ENCODE data around the gene COX5A. TPM values are rescaled to one million over a fixed set of nuclear protein-coding genes. Genes with fewer than 3 reads are reported as not detected.
A peak's percentile ranks its signal among the peaks of the same experiment; 100 is the strongest.

Gene COX5A
- total and polyA plus RNA-seq, 2 of the 13 experiments (the other 11 are each of a cell fraction or from before 2014, with no cell fraction given): 158 to 218 TPM

DNA sequence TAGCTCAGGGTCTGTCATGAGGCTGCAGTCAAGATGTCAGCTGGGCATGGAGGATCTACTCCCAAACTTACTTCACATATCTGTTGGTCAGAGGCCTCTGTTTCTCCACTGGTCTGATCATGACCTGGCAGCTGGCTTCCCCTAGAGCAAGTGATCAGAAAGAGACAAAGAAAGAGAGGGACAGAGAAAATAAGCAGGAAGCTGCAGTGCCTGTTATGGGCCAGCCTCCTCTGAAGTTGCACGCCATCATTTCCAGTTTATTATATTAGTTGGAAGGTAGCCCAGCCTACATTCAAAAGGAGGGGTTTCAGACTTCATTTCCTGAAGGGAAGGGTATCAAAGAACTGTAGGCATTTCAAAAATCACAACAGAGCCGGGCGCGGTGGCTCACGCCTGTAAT lies 23.7 kb upstream of the COX5A start (continued):
- no peak for TF ChIP-seq MYPOP (CRISPR knock-in tag; IDR thresholded peaks at IDR 0.05)

GRCh38 chr15:74960995-74961588 lies 23.2 kb upstream of the COX5A start:
- DNase-seq (ENCODE audit: low spot score) (no peak), ATAC-seq (no peak), FAIRE-seq (no peak)
- Histone ChIP-seq H3K4me1 (ENCODE audit: insufficient read depth, low read length) (peaks cover 27% of the 10 kb centered on the region), H3K27ac (ENCODE audit: extremely low read length, insufficient read depth, low read length) (no peak overlapping the region), H3K9me3 (ENCODE audit: low read length) (no peaks in the 10 kb centered on the region), H3K27me3 (ENCODE audit: control insufficient read depth in 1 of 2, insufficient read depth in 2 of 2, low read length in 2 of 2) (peaks cover 5 to 55% of the 10 kb centered on the region in 2 experiments; a peak in 4 of 5 replicates), H3K79me2 (ENCODE audit: insufficient read depth, low read length) (no peaks in the 10 kb centered on the region), H3K4me3 (replicated peaks in 1 of 3; ENCODE audit: insufficient read depth in 1 of 3, low read depth in 2 of 3, low read length in 3 of 3) (no peak overlapping the region), H3K36me3 (replicated peaks in 1 of 2; ENCODE audit: control insufficient read depth in 1 of 2, insufficient read depth in 2 of 2, low read length in 2 of 2) (no peaks in the 10 kb centered on the region), H3K9ac (ENCODE audit: insufficient read depth, low read depth, low read length) (no peak overlapping the region), H3K4me2 (ENCODE audit: low read depth, low read length) (no peak overlapping the region), H4K20me1 (ENCODE audit: insufficient read depth, low read length) (no peaks in the 10 kb centered on the region), H2AFZ (ENCODE audit: low read length) (no peak overlapping the region)
- WGBS (ENCODE audit: low lambda C conversion rate): 17% methylated on average over 3 of the region's 3 CpGs
- no peak for TF ChIP-seq RNF2 (conservative IDR thresholded peaks at IDR 0.05; ENCODE audit: low read depth)
- TF ChIP-seq ZNF121 (CRISPR knock-in tag; IDR thresholded peaks at IDR 0.05): 0 out of 2 replicates have a peak, but pooled peaks have one; percentile 46
- CTCF ChIA-PET (ENCODE audit: low intra/inter-chr PET ratio, low total read pairs): no interaction called here
- no TSS peak for BruUV-seq (replicated peaks)
- intact Hi-C loops (cut with micrococcal nuclease; ENCODE audit: unreplicated experiment) (no loop called here), in situ Hi-C loops (cut with HindIII; ENCODE audit: extremely low pct_ligation_motif_present, low pct_unique_long_range_greater_than_20kb) (no loop called here)
- POLR2A ChIA-PET: no interaction called here

GRCh38 chr15:74960286-74960685 lies 22.4 kb upstream of the COX5A start:
- H4K20me1 ChIP-seq (ENCODE audit: insufficient read depth, low read length): no peaks in the 10 kb centered on the region
- no peak overlapping the region for H3K4me2 ChIP-seq (ENCODE audit: low read depth, low read length)
- peaks cover 27% of the 10 kb centered on the region for H3K4me1 ChIP-seq (ENCODE audit: insufficient read depth, low read length)
- H3K9ac ChIP-seq (ENCODE audit: insufficient read depth, low read depth, low read length): no peak overlapping the region
- no peaks in the 10 kb centered on the region for H3K9me3 ChIP-seq (ENCODE audit: low read length)
- no peak overlapping the region for H2AFZ ChIP-seq (ENCODE audit: low read length)
- intact Hi-C loops (cut with micrococcal nuclease; ENCODE audit: unreplicated experiment): no loop called here
- H3K4me3 ChIP-seq (replicated peaks in 1 of 3; ENCODE audit: insufficient read depth in 1 of 3, low read depth in 2 of 3, low read length in 3 of 3): no peak overlapping the region
- H3K79me2 ChIP-seq (ENCODE audit: insufficient read depth, low read length): no peaks in the 10 kb centered on the region
- DNase-seq (ENCODE audit: low spot score): no peak
- BruUV-seq (replicated peaks): no TSS peak
- in situ Hi-C loops (cut with HindIII; ENCODE audit: extremely low pct_ligation_motif_present, low pct_unique_long_range_greater_than_20kb): no loop called here
- no CpG with 5 or more reads among the region's 1 CpG for WGBS (ENCODE audit: low lambda C conversion rate)
- H3K27me3 ChIP-seq (ENCODE audit: control insufficient read depth in 1 of 2, insufficient read depth in 2 of 2, low read length in 2 of 2): peaks cover 5 to 63% of the 10 kb centered on the region in 2 experiments; a peak in 4 of 5 replicates
- no peaks in the 10 kb centered on the region for H3K36me3 ChIP-seq (replicated peaks in 1 of 2; ENCODE audit: control insufficient read depth in 1 of 2, insufficient read depth in 2 of 2, low read length in 2 of 2)
- no peak for ATAC-seq
- POLR2A ChIA-PET: interaction anchor here (1.2 kb wide), 1 partner anchor 10 kb away, joined by 3 read pairs; no protein-coding TSS in a partner anchor
- FAIRE-seq: no peak
- no peak for TF ChIP-seq PTBP1 (IDR thresholded peaks at IDR 0.05; ENCODE audit: low read depth, low read length, poor library complexity, severe bottlenecking)
- CTCF ChIA-PET (ENCODE audit: low intra/inter-chr PET ratio, low total read pairs): no interaction called here
- no peak overlapping the region for H3K27ac ChIP-seq (ENCODE audit: extremely low read length, insufficient read depth, low read length)

Data from HepG2 (cell line).